H9 (cell line): ENCODE measurements around the gene CYP21A2. TPM values are rescaled to one million over a fixed set of nuclear protein-coding genes. Genes with fewer than 3 reads are reported as not detected.
"Not testable (repeated sequence)": the region's sequence is repeated elsewhere in the genome, so short reads cannot be mapped to it uniquely, and the experiment has no call there.

Experiments
- DNase-seq: peaks from one replicate; pipeline ENCODE4 v3.0.0-alpha.2; 2017
- H2AFZ ChIP-seq: one replicate; pipeline ENCODE4 v1.6.1; 2013; ENCODE audit warnings: mild to moderate bottlenecking, low read length, control low read depth, moderate library complexity
- H2AK5ac ChIP-seq: 2 replicates; pipeline ENCODE4 v1.6.1; 2013; ENCODE audit warnings: low read length, control low read depth, mixed read lengths; ENCODE audit not compliant: insufficient read length
- H2BK120ac ChIP-seq: one replicate; pipeline ENCODE4 v1.6.1; 2013; ENCODE audit warnings: low read depth, mild to moderate bottlenecking, low read length, control low read depth, inconsistent platforms; ENCODE audit not compliant: poor library complexity, severe bottlenecking
- H2BK12ac ChIP-seq: 2 replicates; pipeline ENCODE4 v1.6.1; 2013; ENCODE audit warnings: low read length, control low read depth, mixed read lengths, low read depth; ENCODE audit not compliant: insufficient read length
- H2BK15ac ChIP-seq: 2 replicates; pipeline ENCODE4 v1.6.1; 2013; ENCODE audit warnings: low read depth, low read length, control low read depth
- H2BK20ac ChIP-seq: one replicate; pipeline ENCODE4 v1.6.1; 2013; ENCODE audit warnings: low read depth, mild to moderate bottlenecking, low read length, control low read depth, inconsistent platforms; ENCODE audit not compliant: poor library complexity, severe bottlenecking
- H2BK5ac ChIP-seq: 2 replicates; pipeline ENCODE4 v1.6.1; 2013; ENCODE audit warnings: low read length, control low read depth, mixed read lengths; ENCODE audit not compliant: insufficient read length
- H3K14ac ChIP-seq: 2 replicates; pipeline ENCODE4 v1.6.1; 2013; ENCODE audit warnings: low read length, control low read depth; ENCODE audit not compliant: insufficient read depth
- H3K18ac ChIP-seq: 2 replicates; pipeline ENCODE4 v1.6.1; 2013; ENCODE audit warnings: low read depth, mild to moderate bottlenecking, mixed read lengths, low read length, control low read depth; ENCODE audit not compliant: insufficient read length
- H3K23ac ChIP-seq: 2 replicates; pipeline ENCODE4 v1.6.1; 2013; ENCODE audit warnings: low read length, control low read depth, mixed read lengths, low read depth; ENCODE audit not compliant: insufficient read length
- H3K23me2 ChIP-seq: 2 replicates; pipeline ENCODE4 v1.6.1; 2013; ENCODE audit warnings: low read depth, mild to moderate bottlenecking, mixed read lengths, low read length, control low read depth; ENCODE audit not compliant: insufficient read length, poor library complexity, severe bottlenecking
- H3K27ac ChIP-seq: 2 replicates; pipeline ENCODE4 v1.5.1; 2013; ENCODE audit warnings: low read length, control low read depth, mixed read lengths, low read depth; ENCODE audit not compliant: insufficient read length
- H3K27me3 ChIP-seq: 2 replicates; pipeline ENCODE4 v1.6.1; 2013; ENCODE audit warnings: low read length, control low read depth, inconsistent platforms; ENCODE audit not compliant: insufficient read depth
- H3K4ac ChIP-seq: 2 replicates; pipeline ENCODE4 v1.6.1; 2013; ENCODE audit warnings: low read depth, mild to moderate bottlenecking, control low read depth, inconsistent platforms, low read length, moderate library complexity
- H3K4me1 ChIP-seq: 2 replicates; pipeline ENCODE4 v1.6.1; 2013; ENCODE audit warnings: low read length, control low read depth, inconsistent platforms; ENCODE audit not compliant: insufficient read depth
- H3K4me2 ChIP-seq: 2 replicates; pipeline ENCODE4 v1.6.1; 2013; ENCODE audit warnings: low read length, control low read depth, mixed read lengths; ENCODE audit not compliant: insufficient read length, insufficient read depth
- H3K56ac ChIP-seq: 2 replicates; pipeline ENCODE4 v1.6.1; 2013; ENCODE audit warnings: low read depth, mild to moderate bottlenecking, mixed read lengths, low read length, control low read depth; ENCODE audit not compliant: insufficient read length
- H3K79me1 ChIP-seq: 2 replicates; pipeline ENCODE4 v1.6.1; 2013; ENCODE audit warnings: low read depth, mild to moderate bottlenecking, moderate library complexity, low read length, control low read depth, inconsistent platforms; ENCODE audit not compliant: insufficient read depth, poor library complexity, severe bottlenecking
- H3K79me2 ChIP-seq: 2 replicates; pipeline ENCODE4 v1.6.1; 2013; ENCODE audit warnings: low read length, control low read depth, inconsistent platforms; ENCODE audit not compliant: insufficient read depth
- H3K9ac ChIP-seq: 2 replicates; pipeline ENCODE4 v1.6.1; 2013; ENCODE audit warnings: low read length, control low read depth, mixed read lengths; ENCODE audit not compliant: insufficient read length; ENCODE audit errors: extremely low read depth
- H3K9me3 ChIP-seq: one replicate; pipeline ENCODE4 v1.6.1; 2013; ENCODE audit warnings: low read depth, low read length, inconsistent platforms; ENCODE audit not compliant: control insufficient read depth
- H3T11ph ChIP-seq: one replicate; pipeline ENCODE4 v1.6.1; 2013; ENCODE audit warnings: mild to moderate bottlenecking, low read length, control low read depth, inconsistent platforms
- H4K20me1 ChIP-seq: one replicate; pipeline ENCODE4 v1.6.1; 2013; ENCODE audit not compliant: control insufficient read depth, insufficient read length, insufficient read depth
- H4K5ac ChIP-seq: 2 replicates; pipeline ENCODE4 v1.6.1; 2013; ENCODE audit warnings: low read depth, mild to moderate bottlenecking, mixed read lengths, low read length, control low read depth; ENCODE audit not compliant: insufficient read length
- H4K8ac ChIP-seq: replicated peaks from 2 replicates; pipeline ENCODE4 v1.6.1; 2013; ENCODE audit warnings: low read length, control low read depth, mixed read lengths, low read depth; ENCODE audit not compliant: insufficient read length
- H4K91ac ChIP-seq: 2 replicates; pipeline ENCODE4 v1.6.1; 2013; ENCODE audit warnings: low read depth, mild to moderate bottlenecking, moderate library complexity, mixed read lengths, low read length, control low read depth; ENCODE audit not compliant: insufficient read length
- H3K27ac Mint-ChIP-seq, 3 experiments: 2 replicates in 2 of 3; 3 replicates in 1 of 3; pipeline ENCODE4 v1.8.0; 2020 to 2021; ENCODE audit warnings: mixed read lengths in 3 of 3, mild to moderate bottlenecking in 1 of 3, moderate library complexity in 1 of 3
- H3K27me3 Mint-ChIP-seq: 2 replicates; pipeline ENCODE4 v1.8.0; 2021; ENCODE audit warnings: low read depth, mild to moderate bottlenecking, moderate library complexity, mixed read lengths
- H3K36me3 Mint-ChIP-seq, 3 experiments: 2 replicates in 2 of 3; 3 replicates in 1 of 3; pipeline ENCODE4 v1.8.0; 2020 to 2021; ENCODE audit warnings: low read depth in 3 of 3, mixed read lengths in 3 of 3; ENCODE audit not compliant: insufficient read depth in 1 of 3
- H3K4me1 Mint-ChIP-seq, 2 experiments: 2 replicates each; pipeline ENCODE4 v1.8.0; 2020; ENCODE audit warnings: mixed read lengths in 2 of 2
- H3K4me3 Mint-ChIP-seq, 2 experiments: 2 replicates in 1 of 2; 3 replicates in 1 of 2; pipeline ENCODE4 v1.8.0; 2020 to 2021; ENCODE audit warnings: mild to moderate bottlenecking in 2 of 2, mixed read lengths in 2 of 2, moderate library complexity in 1 of 2
- H3K9me3 Mint-ChIP-seq, 2 experiments: 2 replicates in 1 of 2; 3 replicates in 1 of 2; pipeline ENCODE4 v1.8.0; 2020; ENCODE audit warnings: mild to moderate bottlenecking in 2 of 2, mixed read lengths in 2 of 2, moderate library complexity in 1 of 2
- WGBS: extraction: QIAGEN DNeasy Blood & Tissue Kit; methylation state at CpG from one replicate; pipeline ENCODE4 v1.1.7; 2013; ENCODE audit warnings: missing lambda C conversion rate, low lambda C conversion rate, mixed read lengths; ENCODE audit not compliant: insufficient read length; ENCODE audit errors: extremely low coverage; 5-methylcytosine and 5-hydroxymethylcytosine counted together
- total RNA-seq: library from RNA; stranded (reverse); gene quantifications from 2 replicates; pipeline ENCODE4 v1.2.1, GENCODE V29; 2021

Gene CYP21A2
- total RNA-seq, 1 experiment from 2014 or later = not detected

GRCh38 chr6:32010856-32011530 lies 27.2 kb upstream of the CYP21A2 start:
- not testable (repeated sequence) for H3K4me2 ChIP-seq, H3K9ac ChIP-seq, H3K23ac ChIP-seq, H2AK5ac ChIP-seq, H3K36me3 Mint-ChIP-seq, H2BK20ac ChIP-seq, H3K27me3 Mint-ChIP-seq, H2AFZ ChIP-seq, H2BK5ac ChIP-seq, H3K4me3 Mint-ChIP-seq, H2BK15ac ChIP-seq, H3K27ac ChIP-seq, H3K4me1 Mint-ChIP-seq, H4K8ac ChIP-seq, H3K4ac ChIP-seq, H4K91ac ChIP-seq, H3K27ac Mint-ChIP-seq, H3K56ac ChIP-seq, H4K20me1 ChIP-seq, H3K79me2 ChIP-seq, H3K4me1 ChIP-seq, H3K9me3 Mint-ChIP-seq, H3T11ph ChIP-seq, H3K9me3 ChIP-seq, H3K27me3 ChIP-seq, H3K18ac ChIP-seq, H3K23me2 ChIP-seq, H2BK120ac ChIP-seq, H4K5ac ChIP-seq, H2BK12ac ChIP-seq, H3K79me1 ChIP-seq, H3K14ac ChIP-seq, DNase-seq
- WGBS = no CpG with 5 or more reads among the region's 27 CpGs

- not testable (repeated sequence) for H4K5ac ChIP-seq, H3T11ph ChIP-seq, H3K56ac ChIP-seq, H2AK5ac ChIP-seq, H3K23me2 ChIP-seq, H3K9me3 ChIP-seq, H3K4me3 Mint-ChIP-seq, H2BK15ac ChIP-seq, H3K4me1 Mint-ChIP-seq, H3K14ac ChIP-seq, H4K8ac ChIP-seq, H2BK5ac ChIP-seq, H4K91ac ChIP-seq, H3K9me3 Mint-ChIP-seq, DNase-seq, H4K20me1 ChIP-seq, H2AFZ ChIP-seq, H3K27me3 ChIP-seq, H3K36me3 Mint-ChIP-seq, H3K23ac ChIP-seq, H3K18ac ChIP-seq, H3K27me3 Mint-ChIP-seq, H3K4ac ChIP-seq, H3K4me2 ChIP-seq, H3K27ac ChIP-seq, H3K79me2 ChIP-seq, H2BK20ac ChIP-seq, H2BK12ac ChIP-seq, H3K79me1 ChIP-seq, H3K27ac Mint-ChIP-seq, H3K9ac ChIP-seq, H2BK120ac ChIP-seq, H3K4me1 ChIP-seq
- WGBS = no CpG with 5 or more reads among the region's 17 CpGs
Observed at GRCh38 chr6:32012941-32013617, 25.1 kb upstream of the CYP21A2 start.
